Erythroblast (primary cell): ENCODE data around the gene ZNF385B.

ENCODE experiments used
- GATA1 ChIP-seq: IDR thresholded peaks from 2 replicates; pipeline ENCODE4 v1.6.1; 2011; ENCODE audit warnings: low read depth, mild to moderate bottlenecking, control low read depth, low read length, moderate library complexity
- POLR2A ChIP-seq: IDR thresholded peaks from 2 replicates; pipeline ENCODE4 v1.6.1; 2011; ENCODE audit warnings: mild to moderate bottlenecking, low read length

DNA sequence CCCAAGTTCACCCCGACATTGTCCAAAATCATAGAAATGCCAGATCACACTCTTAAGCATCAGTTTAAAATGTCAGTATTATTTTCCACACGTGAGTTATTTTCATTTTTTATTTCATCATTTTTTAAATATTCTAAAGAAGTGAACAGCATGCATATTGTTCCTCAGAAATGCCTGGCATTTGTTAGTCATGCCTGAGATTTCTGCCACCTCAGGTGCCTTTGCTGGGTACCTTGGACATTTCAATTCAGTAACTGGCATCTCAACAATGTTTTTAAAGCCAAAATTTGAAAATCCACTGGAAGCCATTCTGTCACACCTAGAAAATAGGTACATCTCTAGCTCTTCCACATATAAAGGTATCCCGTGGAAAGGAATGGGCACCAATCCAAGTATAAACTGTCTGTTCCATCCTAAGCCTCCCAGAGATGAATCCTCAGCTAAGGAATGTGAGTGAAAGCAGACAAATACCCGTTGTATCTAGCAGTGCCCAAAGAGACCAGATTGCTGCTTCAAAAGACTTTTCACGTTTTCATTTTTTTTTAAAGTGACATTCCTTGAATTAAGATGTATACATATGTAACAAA, 159.8 kb downstream of the ZNF385B start:
- TF ChIP-seq POLR2A (no peak), GATA1 (no peak)
